Suppressor macrophage treated with lipopolysaccharide for 1 hour (primary cell): ENCODE data around the gene LRMDA.

Experiments used
- DNase-seq, 3 donors: peaks; one replicate each; pipeline ENCODE4 v3.0.0-alpha.2; 2020 to 2022

Gene LRMDA

DNA sequence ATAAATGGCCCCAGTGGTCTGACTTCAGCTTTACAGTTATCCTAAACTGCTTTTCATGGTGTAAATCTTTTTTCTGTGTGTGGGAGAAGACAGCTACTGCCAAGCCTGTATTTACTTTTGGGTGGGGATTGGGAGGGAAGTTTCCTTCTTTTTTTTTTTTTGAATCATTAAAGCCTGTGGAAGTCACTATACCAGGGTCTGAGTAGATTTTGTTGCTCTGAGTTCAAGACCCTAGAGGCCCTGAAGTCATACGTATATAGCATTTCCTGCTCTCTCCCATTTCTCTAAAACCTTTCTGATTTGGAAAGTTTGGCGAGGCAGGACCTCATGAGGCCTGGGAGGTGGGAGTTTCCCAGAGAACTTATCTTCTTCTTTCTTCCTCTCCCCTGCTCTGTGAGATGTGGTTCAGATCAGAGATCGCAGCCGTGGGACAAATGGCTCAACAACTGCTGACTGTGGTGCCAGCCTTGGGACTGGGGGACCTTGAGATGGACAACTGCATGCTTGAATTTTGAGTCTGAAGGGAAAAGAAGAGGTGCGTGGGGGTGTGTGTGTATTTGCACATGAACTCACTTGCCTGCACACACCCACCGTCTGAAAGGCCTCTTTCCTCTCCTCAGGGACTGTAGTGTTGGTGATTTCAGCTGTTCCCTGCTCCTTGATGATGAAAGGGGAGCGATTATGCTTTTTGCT, 18.1 kb downstream of the LRMDA start:
- peak; percentile 24 to 42 (median 42) for DNase-seq

GRCh38 chr10:75450075-75450445, 18.6 kb downstream of the LRMDA start:
- DNase-seq = no peak

DNA sequence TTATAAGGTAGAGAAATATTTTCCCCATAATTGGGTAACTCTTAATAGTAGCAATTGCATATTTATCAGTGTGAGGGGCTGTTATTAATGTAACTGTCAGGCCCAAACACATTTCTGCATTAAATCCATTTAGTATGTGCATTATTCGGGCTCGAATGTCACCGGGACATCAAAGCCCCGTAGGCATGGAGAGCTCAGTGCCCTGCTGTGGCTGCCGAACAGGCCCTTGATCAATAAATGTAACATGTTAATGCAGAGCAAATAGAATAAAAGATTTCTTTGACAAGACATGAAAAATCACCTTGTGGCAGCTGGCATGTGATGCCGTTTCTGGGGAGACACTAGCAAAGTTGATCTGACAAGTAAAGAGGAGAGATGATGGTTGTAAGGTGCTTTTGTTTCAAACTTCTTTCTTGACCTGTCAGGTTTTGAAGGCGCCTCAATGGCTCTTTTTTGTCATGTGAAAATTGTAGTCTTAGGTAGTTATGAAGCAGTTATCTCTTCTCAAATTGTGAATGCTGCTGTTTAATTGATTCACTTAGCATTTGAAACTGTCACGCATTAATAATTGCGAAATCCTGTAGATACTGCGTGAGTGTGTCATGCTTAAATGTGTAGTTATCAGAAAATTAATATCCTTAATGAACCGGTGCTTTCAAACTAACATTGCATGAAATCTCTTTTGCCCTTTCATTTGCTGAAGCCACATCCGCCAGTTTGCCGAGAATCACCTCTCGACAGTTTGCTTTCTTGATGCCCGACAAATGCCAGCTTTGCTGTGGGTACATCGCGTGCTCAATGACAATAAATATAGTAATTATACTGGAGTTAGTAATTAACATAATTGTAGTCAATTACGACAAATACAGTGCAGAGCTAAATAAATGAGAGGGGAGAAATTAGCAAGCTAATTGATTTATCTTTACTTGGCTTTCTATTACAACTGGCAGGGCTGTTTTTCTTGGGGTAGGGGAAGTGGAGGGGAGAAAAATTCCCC, 19.5 kb downstream of the LRMDA start:
- no peak for DNase-seq

DNA sequence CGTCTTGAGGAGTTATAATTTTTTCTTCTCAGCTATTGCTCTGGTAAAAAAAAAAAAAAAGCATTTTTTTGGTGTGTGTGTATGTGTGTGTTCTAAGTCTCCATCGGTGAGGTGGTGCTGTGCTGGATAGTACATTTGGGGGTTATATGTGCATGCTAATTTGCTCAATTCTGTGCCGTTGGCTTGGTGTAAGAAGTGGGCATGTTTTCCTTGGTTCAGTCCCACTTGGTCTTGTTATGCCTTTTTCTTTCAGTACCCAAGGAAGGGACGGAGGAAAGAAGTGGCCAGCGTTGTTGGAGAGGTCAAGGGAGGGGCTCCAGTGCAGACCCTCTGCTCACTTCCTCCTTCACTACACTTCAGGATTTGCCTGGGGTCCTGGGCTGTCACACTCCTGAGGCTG, 20.4 kb downstream of the LRMDA start:
- DNase-seq = no peak

GRCh38 chr10:75452997-75453396, 21.6 kb downstream of the LRMDA start:
- no peak for DNase-seq

- no peak for DNase-seq
Observed at GRCh38 chr10:75456122-75456521, 24.7 kb downstream of the LRMDA start.

GRCh38 chr10:75460059-75460458, 28.6 kb downstream of the LRMDA start:
- DNase-seq = no peak

- DNase-seq = no peak
Observed at GRCh38 chr10:75461672-75462649, 30.5 kb downstream of the LRMDA start.

GRCh38 chr10:75462865-75463264, 31.4 kb downstream of the LRMDA start:
- DNase-seq = no peak

DNA sequence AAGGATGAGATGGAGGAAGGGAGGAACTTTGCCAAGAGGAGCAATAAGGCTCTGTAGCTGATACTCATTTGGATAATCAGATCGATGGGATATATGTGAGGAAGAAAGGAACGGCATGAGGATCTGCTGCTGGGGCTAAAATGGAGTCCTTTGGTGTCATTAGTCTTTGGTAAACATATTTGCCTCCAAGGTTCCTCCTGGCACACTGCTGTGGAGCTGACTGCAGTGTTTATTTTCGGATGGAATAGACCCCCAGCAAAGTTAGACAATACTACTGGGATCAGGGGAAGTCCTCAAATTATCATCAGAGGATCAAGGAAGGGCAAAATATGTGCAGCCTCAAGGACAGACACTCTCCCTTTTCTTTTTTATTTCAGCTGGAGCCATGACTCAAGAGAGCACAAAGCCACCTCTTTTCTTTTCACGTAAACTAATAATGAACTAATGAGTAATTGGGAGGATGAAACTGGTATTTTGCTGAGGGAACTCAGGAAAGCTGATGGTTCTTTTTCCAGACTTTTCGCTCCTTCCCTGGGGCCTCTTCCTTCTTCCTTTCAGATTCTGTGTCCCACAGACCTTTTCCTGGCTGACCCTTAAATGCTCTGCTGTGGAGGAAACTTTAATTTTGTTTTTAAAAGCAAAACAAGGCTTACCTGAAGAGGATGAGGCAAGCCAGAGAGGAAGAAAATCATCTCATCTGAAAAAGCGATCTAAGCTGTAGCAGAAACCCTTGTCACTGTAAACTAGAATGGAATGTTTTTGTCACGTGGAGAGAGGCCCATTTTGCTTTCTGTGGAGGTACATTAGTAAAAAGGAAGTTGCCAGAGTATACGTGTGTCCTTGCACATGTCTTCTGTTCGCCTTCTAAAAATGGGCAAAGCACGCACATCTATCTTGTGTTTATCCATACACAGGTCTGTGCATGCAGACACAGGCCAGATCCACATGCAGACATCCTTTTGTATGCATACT, 33.3 kb downstream of the LRMDA start:
- DNase-seq = no peak

- DNase-seq = no peak
Observed at GRCh38 chr10:75465450-75465827, 34.0 kb downstream of the LRMDA start.

DNA sequence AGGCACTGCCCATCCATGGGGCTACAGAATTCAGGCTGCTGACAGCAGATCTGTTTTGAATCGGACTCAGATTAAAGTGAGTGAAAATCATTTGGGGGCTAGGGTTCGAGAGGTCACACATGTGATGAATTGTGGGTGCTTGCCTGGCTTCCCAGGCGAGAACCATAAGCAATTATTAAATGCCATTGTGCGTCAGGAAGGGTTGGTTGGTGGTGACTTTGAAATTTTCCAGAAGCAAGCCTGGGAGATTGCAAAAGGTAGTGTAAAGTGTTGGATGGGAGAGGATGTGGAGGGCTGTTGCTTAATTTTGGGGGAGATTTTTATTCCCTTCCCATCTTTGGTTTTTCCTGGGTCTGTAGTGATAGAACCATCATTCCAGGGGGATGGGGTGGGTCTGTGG, 34.6 kb downstream of the LRMDA start:
- no peak for DNase-seq

GRCh38 chr10:75466886-75467285, 35.5 kb downstream of the LRMDA start:
- DNase-seq = peak in 2 of 3 donors; percentile 26 to 37

DNA sequence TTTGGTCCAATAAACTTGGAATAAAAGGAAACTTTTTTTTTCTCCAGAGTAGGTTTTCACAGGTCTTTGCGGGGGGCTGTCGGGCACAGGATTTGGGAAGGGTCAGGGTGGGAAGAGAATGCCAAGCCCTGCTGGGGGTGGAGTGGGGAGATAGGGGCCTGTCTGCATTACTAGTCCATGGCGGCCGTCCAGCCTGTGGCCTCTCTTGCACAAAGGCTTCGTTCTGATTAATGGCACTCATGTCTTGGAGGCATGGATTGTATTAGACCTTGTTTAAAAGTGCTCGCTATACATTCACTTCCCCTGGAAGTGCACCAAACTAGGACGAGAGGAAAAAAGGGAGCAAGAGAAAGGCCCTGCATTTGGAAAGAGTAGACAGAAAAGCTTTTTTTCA, 37.2 kb downstream of the LRMDA start:
- DNase-seq = peak in 1 of 3 donors; percentile 4

DNA sequence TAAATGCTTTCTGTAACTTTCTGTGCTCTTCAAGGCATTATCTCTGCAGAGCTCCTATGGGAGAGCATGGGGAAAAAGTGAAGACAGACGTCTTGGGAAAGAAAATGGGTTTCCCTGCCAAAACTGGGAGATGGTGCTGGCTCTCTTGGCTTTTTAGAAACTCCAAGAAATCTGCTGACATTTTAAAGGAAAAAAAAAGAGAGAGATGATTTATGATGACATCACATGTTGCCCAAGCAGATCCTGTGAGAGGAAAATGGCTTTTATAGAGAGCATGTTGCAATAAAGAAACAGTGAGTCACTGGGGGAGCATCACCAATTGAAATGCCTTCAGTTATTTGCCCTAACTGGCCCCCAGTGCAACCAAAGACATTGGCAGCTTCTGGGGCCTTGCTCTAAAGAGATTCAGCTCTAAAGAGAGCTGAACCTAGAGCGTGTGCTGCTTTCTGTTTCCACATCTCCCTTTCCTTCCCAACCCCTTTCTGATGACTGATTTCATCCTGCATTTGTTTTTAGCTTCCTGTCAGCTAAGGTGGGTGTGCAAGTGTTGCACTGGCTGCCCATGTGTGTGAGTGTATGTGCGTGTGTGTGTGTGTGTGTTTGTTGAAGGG, 37.7 kb downstream of the LRMDA start:
- peak; percentile 84 to 96 (median 95) for DNase-seq

DNA sequence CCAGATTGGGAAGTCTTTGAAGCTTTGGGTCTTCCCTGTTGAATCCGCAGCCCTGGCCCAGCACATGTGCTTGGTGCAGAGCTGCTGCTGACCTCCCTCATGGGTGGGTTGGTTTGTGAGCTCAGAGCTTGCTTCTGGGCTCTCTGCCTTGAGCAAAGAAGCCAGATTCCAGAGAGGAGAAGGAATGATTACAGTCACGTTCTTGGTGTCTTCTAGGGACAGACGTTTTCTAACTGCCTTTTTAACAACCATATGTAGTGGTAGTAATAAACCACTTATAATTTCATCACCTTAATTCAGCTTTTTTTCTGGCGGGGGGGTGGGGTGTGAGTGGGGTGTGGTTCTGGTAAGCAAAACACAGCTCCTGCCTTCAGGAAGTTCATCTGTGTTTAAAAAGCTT, 39.5 kb downstream of the LRMDA start:
- no peak for DNase-seq

GRCh38 chr10:75472685-75473084, 41.3 kb downstream of the LRMDA start:
- peak in 2 of 3 donors; percentile 24 to 27 for DNase-seq

DNA sequence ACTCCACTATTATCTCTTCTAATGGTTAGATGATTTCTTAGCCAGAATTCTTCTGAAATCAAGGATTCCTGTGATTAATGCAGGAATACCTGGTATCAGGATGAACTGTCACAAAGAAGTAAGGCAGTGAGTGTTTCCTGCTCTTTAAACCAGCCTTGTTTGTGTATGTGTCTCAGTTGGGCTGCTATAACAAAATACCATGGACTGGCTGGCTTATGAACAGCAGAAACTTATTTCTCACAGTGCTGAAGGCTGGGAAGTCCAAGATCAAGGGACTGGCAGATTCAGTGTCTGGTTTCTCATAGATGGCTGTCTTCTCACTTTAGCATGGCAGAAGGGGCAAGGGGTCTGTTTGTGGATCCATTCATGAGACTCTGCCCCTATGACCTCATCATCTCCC, 42.7 kb downstream of the LRMDA start:
- no peak for DNase-seq

DNA sequence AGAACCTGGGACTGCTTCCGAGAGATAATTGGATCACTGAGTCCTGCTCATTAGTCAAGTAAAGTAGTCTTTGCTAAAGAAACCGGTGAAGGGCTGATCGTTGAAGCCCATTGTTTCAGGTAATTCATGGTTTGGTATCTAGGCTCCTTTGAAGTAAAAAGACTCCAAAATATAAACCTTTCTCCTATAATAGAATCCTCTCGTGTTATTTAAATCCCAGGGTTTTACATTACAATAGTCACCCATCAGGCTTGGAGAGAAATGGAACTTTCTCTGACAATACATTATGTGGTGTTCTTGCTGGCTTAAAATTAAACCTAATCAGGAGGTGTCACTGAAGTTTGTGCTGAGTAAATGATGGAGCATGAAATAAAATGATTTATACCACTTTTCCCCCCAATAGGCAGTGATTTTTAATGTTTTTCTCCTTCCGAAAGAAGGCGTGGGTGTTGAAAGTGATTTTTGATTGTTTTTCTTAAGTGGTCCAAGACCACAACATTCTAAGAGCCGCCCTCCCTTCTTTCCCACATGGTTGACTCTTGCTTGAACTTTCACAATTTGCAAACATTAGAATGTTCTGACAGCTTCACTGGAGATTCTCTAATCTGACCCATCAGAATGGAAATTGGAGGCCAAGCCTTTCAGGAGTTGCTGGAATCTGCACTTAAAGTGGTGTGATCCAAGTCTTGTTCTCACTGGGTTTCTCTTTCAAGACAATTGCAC, 44.2 kb downstream of the LRMDA start:
- DNase-seq = no peak

GRCh38 chr10:75476569-75476968, 45.1 kb downstream of the LRMDA start:
- DNase-seq = no peak
